ENCODE measurements around the gene KRTAP4-7.

DNA sequence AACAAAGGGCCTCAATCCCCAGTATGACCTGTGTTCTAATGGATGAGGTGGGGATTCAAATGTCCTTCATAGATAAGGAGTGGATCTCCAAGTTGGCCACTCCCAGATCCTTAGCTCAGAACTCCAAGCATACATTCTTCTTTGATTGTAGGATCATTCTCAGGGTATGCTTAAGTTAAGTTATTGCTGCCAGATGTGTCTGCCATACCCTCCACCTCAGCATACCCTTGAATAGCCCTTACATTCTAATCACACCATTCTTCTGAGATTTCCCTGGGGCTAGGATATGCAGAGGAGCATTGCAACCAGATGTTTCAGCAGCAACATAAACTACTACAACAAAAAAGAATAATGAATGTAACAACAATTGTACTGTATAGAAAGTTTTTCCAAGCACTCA lies 16.7 kb upstream of the KRTAP4-7 start:
- TF ChIP-seq, protein P1, sequence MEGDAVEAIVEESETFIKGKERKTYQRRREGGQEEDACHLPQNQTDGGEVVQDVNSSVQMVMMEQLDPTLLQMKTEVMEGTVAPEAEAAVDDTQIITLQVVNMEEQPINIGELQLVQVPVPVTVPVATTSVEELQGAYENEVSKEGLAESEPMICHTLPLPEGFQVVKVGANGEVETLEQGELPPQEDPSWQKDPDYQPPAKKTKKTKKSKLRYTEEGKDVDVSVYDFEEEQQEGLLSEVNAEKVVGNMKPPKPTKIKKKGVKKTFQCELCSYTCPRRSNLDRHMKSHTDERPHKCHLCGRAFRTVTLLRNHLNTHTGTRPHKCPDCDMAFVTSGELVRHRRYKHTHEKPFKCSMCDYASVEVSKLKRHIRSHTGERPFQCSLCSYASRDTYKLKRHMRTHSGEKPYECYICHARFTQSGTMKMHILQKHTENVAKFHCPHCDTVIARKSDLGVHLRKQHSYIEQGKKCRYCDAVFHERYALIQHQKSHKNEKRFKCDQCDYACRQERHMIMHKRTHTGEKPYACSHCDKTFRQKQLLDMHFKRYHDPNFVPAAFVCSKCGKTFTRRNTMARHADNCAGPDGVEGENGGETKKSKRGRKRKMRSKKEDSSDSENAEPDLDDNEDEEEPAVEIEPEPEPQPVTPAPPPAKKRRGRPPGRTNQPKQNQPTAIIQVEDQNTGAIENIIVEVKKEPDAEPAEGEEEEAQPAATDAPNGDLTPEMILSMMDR (IDR thresholded peaks at IDR 0.05): no peak
- no peak for TF ChIP-seq POLR2A (IDR thresholded peaks at IDR 0.05)

Measured in adrenal gland (tissue), 5 donors.